HG03432 (cell line): ENCODE results near the gene LRRC61.
"Not testable (repeated sequence)": the region's sequence is repeated elsewhere in the genome, so short reads cannot be mapped to it uniquely, and the experiment has no call there.

Source experiments
- ATAC-seq: cut with Tn5 transposase; IDR thresholded peaks from one replicate; pipeline ENCODE4 v1.9.1; 2021; ENCODE audit warnings: mild to moderate bottlenecking, moderate library complexity; ENCODE audit not compliant: unreplicated experiment

The LRRC61 gene

DNA sequence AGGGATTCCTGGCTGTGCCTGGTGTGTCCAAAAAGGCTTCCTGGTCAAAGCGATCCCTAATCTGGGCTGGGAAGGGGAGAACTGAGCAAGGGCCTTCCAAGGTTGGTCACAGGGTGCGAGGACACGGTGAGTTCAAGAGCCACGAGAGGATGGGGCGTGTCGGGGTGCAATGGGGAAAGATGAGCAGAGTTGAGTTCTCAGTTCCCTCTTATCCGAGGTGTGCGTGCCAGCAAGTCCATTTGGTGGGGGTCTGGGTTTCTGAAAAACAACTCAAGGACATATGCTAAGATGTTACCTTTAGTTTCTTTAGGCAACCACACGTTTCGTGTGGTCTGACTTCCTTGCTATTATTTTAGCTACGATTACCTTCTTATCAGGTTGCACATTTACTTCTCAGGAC is 57.3 kb downstream of the LRRC61 start:
- peak; percentile 6 for ATAC-seq

GRCh38 chr7:150381096-150381495 is 57.9 kb downstream of the LRRC61 start:
- ATAC-seq: no peak

DNA sequence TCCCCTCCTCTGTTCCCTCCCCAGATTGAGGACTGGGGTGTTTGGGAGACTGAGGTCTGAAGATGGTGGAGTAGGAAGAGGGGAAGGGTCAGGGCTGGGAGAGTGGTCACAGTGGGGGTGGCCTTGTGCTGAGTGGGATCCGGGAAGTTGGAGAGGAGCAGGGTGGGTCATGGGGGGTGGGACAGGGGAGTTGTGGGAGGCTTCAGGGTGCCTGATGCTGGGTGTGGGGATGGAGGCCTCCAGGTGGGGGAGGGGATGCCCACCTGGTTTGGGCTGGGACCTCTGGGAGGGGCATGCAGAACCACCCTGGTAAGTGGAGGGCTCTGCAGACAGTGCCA is 58.6 kb downstream of the LRRC61 start:
- no peak for ATAC-seq

- no peak for ATAC-seq
Observed at GRCh38 chr7:150382123-150382843, 59.1 kb downstream of the LRRC61 start.

DNA sequence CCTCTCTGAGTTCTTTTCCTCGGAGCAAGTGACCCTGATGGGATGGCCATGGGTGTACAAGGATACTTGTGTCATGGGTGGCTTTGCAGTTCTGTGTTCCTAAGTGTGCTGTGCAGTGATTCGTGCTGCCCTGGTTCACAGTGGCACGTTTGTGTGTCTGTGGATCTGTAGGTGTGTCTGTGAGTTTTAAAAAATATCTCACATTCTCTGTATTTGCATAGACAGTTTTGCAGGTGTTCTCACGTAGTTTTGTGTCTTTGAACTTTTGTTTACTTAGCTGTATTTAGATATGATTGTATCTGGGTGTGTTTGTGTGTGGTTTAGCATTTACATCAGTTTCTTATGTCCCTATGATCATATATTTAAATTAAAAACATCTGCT is 59.7 kb downstream of the LRRC61 start:
- no peak for ATAC-seq

DNA sequence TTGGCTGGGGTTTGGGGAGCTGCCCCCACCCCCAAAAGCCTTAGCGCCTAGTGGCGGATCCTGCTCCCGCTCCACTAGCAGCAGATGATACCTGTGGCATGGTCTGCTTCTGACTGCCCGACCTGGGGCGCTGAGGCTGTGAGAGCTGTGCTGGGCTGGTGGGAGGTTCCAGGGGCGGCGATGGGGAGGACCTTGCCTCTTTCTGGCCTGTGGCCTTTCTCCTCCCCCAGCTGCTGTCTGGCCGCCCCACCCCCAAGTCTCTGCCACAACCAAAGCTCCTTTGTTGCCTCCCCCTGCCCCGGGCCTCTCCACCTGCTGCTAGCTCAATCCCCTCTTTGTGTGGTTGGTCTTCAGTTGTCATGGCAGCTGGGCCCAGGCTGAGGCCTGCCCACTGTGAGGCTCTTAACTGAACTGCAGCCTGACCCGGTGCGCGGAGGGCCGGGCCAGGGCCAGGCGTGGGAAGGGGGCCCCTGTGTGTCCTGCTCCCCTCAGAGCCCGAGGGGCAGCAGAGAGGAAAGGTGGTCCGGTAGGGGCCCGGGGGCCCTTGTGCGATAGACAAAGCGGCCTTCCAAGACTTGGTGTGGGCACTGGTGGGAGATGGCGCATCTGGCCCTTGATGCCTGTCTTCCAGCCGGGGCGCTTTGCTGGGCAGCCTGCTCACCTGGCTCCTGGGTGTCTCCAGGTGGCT is 60.7 kb downstream of the LRRC61 start:
- no peak for ATAC-seq

DNA sequence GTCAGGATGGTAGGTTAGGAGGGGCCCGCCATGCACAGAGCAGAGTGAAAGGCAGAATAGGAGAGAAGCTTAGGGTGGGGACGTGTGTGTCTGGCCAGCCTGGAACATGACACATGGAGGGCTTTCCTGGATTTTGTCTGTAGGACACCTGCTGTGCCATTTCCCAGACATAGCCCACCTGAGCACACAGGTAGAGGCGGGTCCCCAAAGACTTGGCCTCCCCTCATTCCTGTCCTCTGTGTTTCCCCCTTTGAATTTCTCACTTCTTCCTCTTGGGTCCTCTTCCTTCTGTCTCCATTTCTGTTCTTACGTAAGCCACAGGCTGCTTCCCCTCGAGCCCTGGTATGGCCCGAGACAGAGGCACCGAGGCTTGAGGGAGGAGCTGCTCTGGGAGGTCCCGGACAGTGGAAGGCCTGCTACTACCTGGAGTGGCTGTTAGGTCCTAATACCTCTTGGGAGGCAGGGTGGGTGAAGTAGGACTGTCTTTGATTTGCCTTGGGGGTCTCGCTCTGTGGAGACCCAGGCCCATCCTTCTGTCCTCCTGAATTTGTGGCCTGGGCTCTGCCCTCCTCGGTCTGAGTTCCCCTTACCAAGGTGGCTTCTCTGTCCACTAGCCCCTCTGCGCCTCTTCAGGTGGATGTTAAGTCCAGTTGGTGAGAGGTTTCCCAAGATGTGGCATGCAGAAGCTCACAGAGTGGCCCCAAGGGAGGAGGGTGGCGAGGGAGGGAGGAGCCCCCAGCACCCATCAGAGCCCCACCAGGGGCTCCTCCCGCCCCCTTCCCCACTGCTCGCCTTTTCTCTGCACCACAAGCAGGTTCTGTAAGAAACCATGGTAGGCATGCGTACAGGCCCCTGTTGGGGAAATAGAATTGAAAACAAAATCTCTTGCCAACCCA is 61.5 kb downstream of the LRRC61 start:
- no peak for ATAC-seq

DNA sequence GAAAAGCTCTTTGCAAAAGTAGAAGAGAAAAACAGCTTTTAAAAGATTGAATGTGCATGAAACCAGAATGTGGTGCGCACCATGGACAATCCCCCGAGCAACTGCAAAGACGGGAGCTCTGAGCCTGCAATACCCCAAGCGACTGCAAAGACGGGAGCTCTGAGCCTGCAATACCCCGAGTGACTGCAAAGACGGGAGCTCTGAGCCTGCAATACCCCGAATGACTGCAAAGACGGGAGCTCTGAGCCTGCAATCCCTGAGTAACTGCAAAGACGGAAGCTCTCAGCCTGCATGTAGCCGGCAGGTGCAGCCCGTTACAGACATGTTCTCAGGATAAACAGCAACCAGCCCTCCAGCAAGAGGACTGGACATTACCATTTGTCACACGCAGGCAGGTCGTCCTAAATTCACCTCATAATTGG is 62.2 kb downstream of the LRRC61 start:
- ATAC-seq: no peak

- ATAC-seq: not testable (repeated sequence)
Observed at GRCh38 chr7:150385884-150386283, 62.7 kb downstream of the LRRC61 start.
